GM19372 (cell line): Measurements from ENCODE around the gene NRL.
"Not testable (repeated sequence)": the region's sequence is repeated elsewhere in the genome, so short reads cannot be mapped to it uniquely, and the experiment has no call there.

Experiments used
- ATAC-seq: cut with Tn5 transposase; IDR thresholded peaks from one replicate; pipeline ENCODE4 v1.9.1; 2021; ENCODE audit warnings: mild to moderate bottlenecking, low read depth, moderate library complexity; ENCODE audit not compliant: unreplicated experiment

Gene NRL

GRCh38 chr14:24127673-24128072 lies 12.9 kb upstream of the NRL start:
- ATAC-seq: no peak

DNA sequence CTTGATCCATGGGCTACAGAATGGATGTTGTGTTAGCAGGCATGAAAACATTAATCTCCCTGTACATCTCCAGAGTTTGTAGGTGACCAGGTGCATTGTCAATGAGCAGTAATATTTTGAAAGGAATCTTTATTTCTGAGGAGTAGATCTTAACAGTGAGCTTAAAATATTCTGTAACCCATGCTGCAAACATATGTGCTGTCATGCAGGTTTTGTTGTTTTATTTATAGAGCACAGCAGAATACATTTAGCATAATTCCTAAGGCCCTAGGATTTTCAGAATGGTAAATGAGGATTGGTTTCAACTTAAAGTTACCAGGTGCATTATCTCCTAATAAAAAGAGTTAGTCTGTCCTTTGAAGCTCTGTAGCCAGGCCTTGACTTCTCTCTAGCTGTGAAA lies 12.2 kb upstream of the NRL start:
- ATAC-seq: no peak

- ATAC-seq: no peak
These were observed 9.0 kb upstream of the NRL start for GRCh38 chr14:24123424-24124417.

DNA sequence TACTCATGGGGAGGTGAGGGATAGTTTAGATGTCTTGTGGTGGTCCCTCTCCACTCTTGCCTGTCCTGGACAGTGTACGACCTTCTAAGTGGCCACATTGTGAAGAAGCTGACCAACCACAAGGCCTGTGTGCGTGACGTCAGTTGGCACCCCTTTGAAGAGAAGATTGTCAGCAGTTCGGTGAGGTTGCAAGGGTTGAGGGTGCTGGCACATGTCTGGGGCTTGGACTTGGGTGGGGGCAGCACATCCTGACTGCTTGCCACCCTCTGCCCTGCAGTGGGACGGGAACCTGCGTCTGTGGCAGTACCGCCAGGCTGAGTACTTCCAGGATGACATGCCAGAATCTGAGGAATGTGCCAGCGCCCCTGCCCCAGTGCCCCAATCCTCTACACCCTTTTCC lies 8.1 kb upstream of the NRL start:
- ATAC-seq: no peak

GRCh38 chr14:24122416-24122815 lies 7.7 kb upstream of the NRL start:
- ATAC-seq: no peak

- no peak for ATAC-seq
These were observed 6.5 kb upstream of the NRL start for GRCh38 chr14:24121210-24121609.

DNA sequence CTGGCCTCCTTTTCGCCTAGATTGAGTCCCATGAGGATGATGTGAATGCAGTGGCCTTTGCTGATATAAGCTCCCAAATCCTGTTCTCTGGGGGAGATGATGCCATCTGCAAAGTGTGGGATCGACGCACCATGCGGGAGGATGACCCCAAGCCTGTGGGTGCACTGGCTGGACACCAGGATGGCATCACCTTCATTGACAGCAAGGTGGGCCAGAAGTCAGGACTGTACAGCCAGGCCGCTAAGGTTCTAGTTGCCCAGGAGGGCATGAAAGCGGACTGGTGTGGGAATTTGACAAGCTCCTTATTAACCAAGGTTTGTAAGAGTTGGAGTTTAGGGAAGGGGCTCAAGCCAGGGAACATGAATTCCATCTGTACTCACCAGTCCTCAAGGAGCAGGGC lies 4.9 kb upstream of the NRL start:
- ATAC-seq: no peak

- ATAC-seq: no peak
These were observed 2.4 kb upstream of the NRL start for GRCh38 chr14:24117179-24117578.

DNA sequence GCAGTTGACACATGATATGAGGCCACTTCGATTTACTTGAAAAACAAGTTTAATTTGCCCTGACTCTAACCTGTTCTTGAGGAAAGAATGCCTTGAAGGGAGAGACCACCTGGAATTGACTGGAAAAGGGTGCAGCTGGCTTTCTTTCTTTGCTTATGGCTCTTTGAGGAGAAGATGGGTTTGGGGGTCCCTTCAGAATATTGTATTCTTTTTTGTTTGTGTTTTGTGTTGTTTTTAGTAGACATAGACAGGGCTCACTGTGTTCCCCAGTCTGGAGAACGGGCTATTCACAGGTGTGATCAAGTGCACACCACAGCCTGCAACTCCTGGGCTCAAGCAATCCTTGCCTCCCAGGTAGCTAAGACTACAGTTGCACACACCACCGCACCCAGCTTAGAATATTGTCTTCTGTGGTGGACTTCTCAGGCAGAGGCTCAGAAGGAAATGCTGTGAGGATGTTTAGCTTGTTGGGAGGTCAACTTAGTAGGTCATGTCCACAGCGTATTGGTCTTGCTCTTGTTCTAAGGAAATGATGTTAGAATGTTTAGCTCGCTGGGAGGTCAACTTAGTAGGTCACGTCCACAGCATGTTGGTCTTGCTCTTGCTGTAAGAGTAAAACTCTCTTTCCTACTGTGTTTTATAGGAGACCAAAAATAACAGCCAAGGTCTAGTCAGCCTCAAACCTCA lies 1.5 kb upstream of the NRL start:
- no peak for ATAC-seq

- no peak for ATAC-seq
These were observed 826 bp upstream of the NRL start for GRCh38 chr14:24115422-24116127.

DNA sequence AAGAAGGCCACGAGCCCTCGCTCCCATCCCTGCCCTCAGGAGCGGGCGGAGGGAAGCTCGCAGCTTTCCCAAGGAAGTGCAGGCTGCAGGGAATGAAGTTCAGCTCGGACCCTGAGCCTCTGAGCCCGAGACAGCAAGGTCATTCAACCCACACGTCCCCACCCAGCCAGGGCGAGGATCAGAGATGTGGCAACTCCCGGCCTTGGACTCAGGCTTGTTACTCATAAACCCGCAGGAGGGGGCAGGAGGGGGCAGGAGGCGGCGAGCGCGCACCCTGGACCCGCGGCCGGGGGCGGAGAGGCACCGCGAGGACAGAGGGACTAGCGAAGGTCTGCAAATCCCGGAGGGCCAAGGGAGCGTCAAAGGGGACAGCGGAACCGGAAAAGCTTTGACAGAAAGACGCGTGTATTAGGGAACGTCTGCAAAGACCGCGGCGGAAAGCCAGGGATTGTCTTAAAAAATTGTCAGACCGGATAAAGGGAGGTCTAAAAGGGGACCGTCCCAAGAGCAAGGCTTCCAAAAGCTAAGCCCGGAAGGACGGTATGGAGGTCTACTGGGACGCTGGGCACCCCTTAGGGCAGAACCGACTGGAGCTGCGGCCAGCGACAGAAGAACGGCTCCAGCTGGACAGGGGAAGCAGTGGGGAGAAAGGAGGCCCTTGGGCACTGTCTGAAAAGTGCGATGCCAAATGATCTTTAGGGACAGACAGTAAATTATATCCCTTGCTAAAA lies 783 bp downstream of the NRL start:
- peak; percentile 16 for ATAC-seq

DNA sequence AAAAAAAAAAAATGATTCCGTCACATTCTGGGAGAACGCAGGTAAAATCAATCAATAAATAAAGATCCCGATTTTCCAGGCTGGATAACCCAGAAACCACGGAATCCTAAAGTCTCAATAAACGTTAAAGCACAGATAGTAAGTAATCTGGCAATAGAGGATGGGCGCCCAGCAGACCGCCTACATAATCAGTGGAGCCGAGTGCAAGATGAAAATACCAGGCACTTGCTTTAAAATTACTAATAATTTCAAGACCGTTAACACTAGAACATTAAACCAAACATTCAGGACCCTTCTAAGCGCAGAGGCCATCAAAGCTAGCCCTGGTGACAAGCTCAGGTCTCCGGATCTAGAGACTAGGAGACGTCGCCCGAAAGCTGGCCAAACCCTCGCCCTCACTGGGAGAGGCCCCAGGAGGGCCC lies 1.4 kb downstream of the NRL start:
- no peak for ATAC-seq

DNA sequence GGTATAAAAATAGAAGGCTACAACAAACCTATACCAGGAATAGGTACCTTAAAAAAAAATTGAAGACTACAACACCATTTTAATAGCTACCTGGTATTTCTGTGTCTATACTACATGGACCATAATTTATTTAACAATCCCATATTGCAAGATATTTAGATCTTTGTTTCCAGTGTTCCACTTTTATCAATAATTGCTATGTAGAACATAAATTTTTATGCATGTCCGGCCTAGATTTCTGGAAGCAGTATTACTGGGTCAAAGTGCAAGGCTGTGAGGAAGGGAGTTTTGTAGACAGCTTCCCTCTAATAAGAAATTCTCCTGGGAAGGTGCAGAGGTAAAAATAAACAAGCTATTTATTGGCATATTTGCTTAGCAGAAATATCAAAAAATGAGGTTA lies 4.2 kb downstream of the NRL start:
- no peak for ATAC-seq

GRCh38 chr14:24110060-24110459 lies 4.7 kb downstream of the NRL start:
- ATAC-seq: no peak

DNA sequence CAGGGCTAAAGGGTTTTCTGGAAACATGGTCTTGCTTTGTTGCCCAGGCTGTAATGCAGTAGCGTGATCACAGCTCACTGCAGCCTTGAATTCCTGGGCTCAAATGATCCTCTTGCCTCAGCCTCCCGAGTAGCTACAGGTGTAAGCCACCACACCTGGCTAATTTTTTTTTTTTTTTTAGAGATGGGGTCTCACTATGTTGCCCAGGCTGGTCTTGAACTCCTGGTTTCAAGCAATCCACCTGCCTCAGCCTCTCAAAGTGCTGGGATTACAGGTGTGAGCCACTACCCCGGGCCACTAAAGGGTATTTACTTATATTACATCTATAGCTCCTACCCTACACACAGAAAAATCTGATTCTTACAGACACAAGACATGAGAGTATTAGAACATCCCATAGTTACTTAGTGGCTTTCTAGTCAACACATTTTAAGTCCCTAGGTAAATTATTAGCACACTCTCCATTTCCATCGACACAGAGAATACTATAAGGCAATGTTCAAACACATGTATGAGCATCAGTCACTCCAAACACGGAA lies 6.3 kb downstream of the NRL start:
- peak; percentile 30 for ATAC-seq

- no peak for ATAC-seq
These were observed 8.0 kb downstream of the NRL start for GRCh38 chr14:24106672-24107271.

GRCh38 chr14:24105609-24106239 lies 9.0 kb downstream of the NRL start:
- ATAC-seq: not testable (repeated sequence)

- ATAC-seq: no peak
These were observed 11.3 kb downstream of the NRL start for GRCh38 chr14:24103451-24103850.

GRCh38 chr14:24102357-24103048 lies 12.2 kb downstream of the NRL start:
- no peak for ATAC-seq
